HepG2 (cell line): Measurements from ENCODE around the gene ZFP90. TPM values are rescaled to one million over a fixed set of nuclear protein-coding genes. Genes with fewer than 3 reads are reported as not detected.
A peak's percentile ranks its signal among the peaks of the same experiment; 100 is the strongest.

Experiments used
- ATM ChIP-seq: fragments of 450-650 bp; IDR thresholded peaks from 2 replicates; pipeline ENCODE4 v1.7.1; 2017; ENCODE audit warnings: mild to moderate bottlenecking, borderline replicate concordance
- BRCA1 ChIP-seq: sonication (generic); formaldehyde crosslinking; IDR thresholded peaks from 2 replicates; pipeline ENCODE4 v1.4.0; 2020; ENCODE audit warnings: missing genetic modification reagents
- CBX2 ChIP-seq, 2 experiments: fragments of 200-600 bp in 1 of 2; sonication (generic); formaldehyde crosslinking in 1 of 2; IDR thresholded peaks; 2 replicates each; pipeline versions ENCODE4 v1.7.0 to v1.8.1; 2018 to 2022; ENCODE audit warnings: low read depth in 2 of 2, low read length in 1 of 2, mild to moderate bottlenecking in 1 of 2, missing genetic modification reagents in 1 of 2
- FOSL1 ChIP-seq: sonication (generic); formaldehyde crosslinking; IDR thresholded peaks from 2 replicates; pipeline ENCODE4 v1.9.0; 2021; ENCODE audit warnings: missing genetic modification reagents, borderline replicate concordance
- NONO ChIP-seq, 2 experiments: fragments of 450-650 bp in 1 of 2; sonication (generic) in 1 of 2; formaldehyde crosslinking in 1 of 2; IDR thresholded peaks in 1 of 2; conservative IDR thresholded peaks in 1 of 2; 2 replicates each; pipeline versions ENCODE4 v1.6.1 to v1.8.0; 2017 to 2022; ENCODE audit warnings: mild to moderate bottlenecking in 1 of 2, missing genetic modification reagents in 1 of 2, moderate library complexity in 1 of 2
- NR2C2 ChIP-seq: sonication (generic); formaldehyde crosslinking; IDR thresholded peaks from 2 replicates; pipeline ENCODE4 v1.4.0; 2020; ENCODE audit warnings: missing genetic modification reagents, mild to moderate bottlenecking, moderate library complexity, borderline replicate concordance
- PRPF4 ChIP-seq: fragments of 200-400 bp; formaldehyde crosslinking; IDR thresholded peaks from 2 replicates; pipeline ENCODE4 v1.6.1; 2016; ENCODE audit warnings: low read length, low read depth; ENCODE audit not compliant: poor library complexity, severe bottlenecking
- RFXAP ChIP-seq: sonication (generic); formaldehyde crosslinking; IDR thresholded peaks from 2 replicates; pipeline ENCODE4 v1.4.0; 2020; ENCODE audit warnings: missing genetic modification reagents, borderline replicate concordance
- SCMH1 ChIP-seq: sonication (generic); formaldehyde crosslinking; IDR thresholded peaks from 2 replicates; pipeline ENCODE4 v1.9.0; 2021; ENCODE audit warnings: missing genetic modification reagents, mild to moderate bottlenecking, borderline replicate concordance
- TBX3 ChIP-seq: fragments of 450-650 bp; IDR thresholded peaks from 2 replicates; pipeline ENCODE4 v1.6.1; 2017; ENCODE audit warnings: antibody characterized with exemption, mild to moderate bottlenecking, inconsistent platforms, borderline replicate concordance
- THAP11 ChIP-seq: IDR thresholded peaks from 2 replicates; pipeline ENCODE4 v1.6.1; 2016; ENCODE audit warnings: missing biosample characterization, missing genetic modification reagents
- ZEB1 ChIP-seq: IDR thresholded peaks from 2 replicates; pipeline ENCODE4 v1.6.1; 2012; ENCODE audit warnings: mild to moderate bottlenecking, low read depth, inconsistent platforms; ENCODE audit not compliant: insufficient replicate concordance
- ZNF263 ChIP-seq: sonication (generic); formaldehyde crosslinking; IDR thresholded peaks from 2 replicates; pipeline ENCODE4 v1.4.0; 2020; ENCODE audit warnings: missing genetic modification reagents
- ZNF30 ChIP-seq: sonication (generic); formaldehyde crosslinking; IDR thresholded peaks from 2 replicates; pipeline ENCODE4 v1.5.0; 2020; ENCODE audit warnings: mild to moderate bottlenecking, missing genetic modification reagents
- ZNF468 ChIP-seq: sonication (generic); formaldehyde crosslinking; IDR thresholded peaks from 2 replicates; pipeline ENCODE4 v1.8.0; 2022; ENCODE audit warnings: mild to moderate bottlenecking, moderate library complexity, missing genetic modification reagents
- ZNF496 ChIP-seq: sonication (generic); formaldehyde crosslinking; IDR thresholded peaks from 2 replicates; pipeline ENCODE4 v1.8.1; 2023; ENCODE audit warnings: mild to moderate bottlenecking, moderate library complexity, missing genetic modification reagents; ENCODE audit not compliant: insufficient replicate concordance
- ZNF549 ChIP-seq: sonication (generic); formaldehyde crosslinking; IDR thresholded peaks from 2 replicates; pipeline ENCODE4 v1.5.0; 2020; ENCODE audit warnings: missing genetic modification reagents
- ZNF556 ChIP-seq: sonication (generic); formaldehyde crosslinking; IDR thresholded peaks from 2 replicates; pipeline ENCODE4 v1.4.0; 2020; ENCODE audit warnings: mild to moderate bottlenecking, missing genetic modification reagents, borderline replicate concordance
- ZNF589 ChIP-seq: sonication (generic); formaldehyde crosslinking; conservative IDR thresholded peaks from 2 replicates; pipeline ENCODE4 v1.8.0; 2022; ENCODE audit warnings: mild to moderate bottlenecking, moderate library complexity, missing genetic modification reagents
- ZSCAN29 ChIP-seq: sonication (generic); formaldehyde crosslinking; conservative IDR thresholded peaks from 2 replicates; pipeline ENCODE4 v1.4.0; 2020; ENCODE audit warnings: mild to moderate bottlenecking, missing genetic modification reagents
- polyA plus RNA-seq, 8 experiments: library from polyadenylated mRNA; depleted of rRNA in 3 of 8; stranded (reverse) in 7 of 8; unstranded in 1 of 8; fragments of >200 nt; fragmentation: Illumina TruSeq in 4 of 8; extraction: Trizol in 4 of 8; gene quantifications; 2 replicates each; pipeline versions ENCODE4 v1.2.1 to v1.2.3, GENCODE V29; 2011 to 2016; ENCODE audit warnings: low read depth in 4 of 8, missing spikeins in 1 of 8, mixed read lengths in 1 of 8; ENCODE audit not compliant: insufficient read depth in 1 of 8
- total RNA-seq, 5 experiments: library from RNA; depleted of rRNA; stranded (reverse); fragments of >200 nt; fragmentation: Illumina TruSeq; extraction: Trizol; gene quantifications; 2 replicates each; pipeline ENCODE4 v1.2.3, GENCODE V29; 2016; ENCODE audit warnings: low read depth in 1 of 5
- TF ChIP-seq, protein P1 (sequence below): sonication (generic); formaldehyde crosslinking; IDR thresholded peaks from 2 replicates; pipeline ENCODE4 v1.5.0; 2020; ENCODE audit warnings: missing genetic modification reagents, mild to moderate bottlenecking, borderline replicate concordance
- TF ChIP-seq, protein P2 (sequence below): sonication (generic); formaldehyde crosslinking; IDR thresholded peaks from 2 replicates; pipeline ENCODE4 v1.5.0; 2020; ENCODE audit warnings: mild to moderate bottlenecking, missing genetic modification reagents, borderline replicate concordance
- TF ChIP-seq, protein P3 (sequence below): sonication (generic); formaldehyde crosslinking; IDR thresholded peaks from 2 replicates; pipeline ENCODE4 v1.9.0; 2021; ENCODE audit warnings: missing genetic modification reagents, mild to moderate bottlenecking, borderline replicate concordance
- TF ChIP-seq, protein P4 (sequence below): sonication (generic); formaldehyde crosslinking; IDR thresholded peaks from 2 replicates; pipeline ENCODE4 v1.4.0; 2020; ENCODE audit warnings: mild to moderate bottlenecking, missing genetic modification reagents

The ZFP90 gene
- total and polyA plus RNA-seq, 2 of the 13 experiments (the other 11 are each of a cell fraction or from before 2014, with no cell fraction given) = 17.6 to 18.9 TPM

- TF ChIP-seq FOSL1 (CRISPR knock-in tag) (no peak), ATM (no peak), ZNF30 (CRISPR knock-in tag) (no peak), BRCA1 (CRISPR knock-in tag) (no peak), NR2C2 (CRISPR knock-in tag) (0 out of 2 replicates have a peak, but pooled peaks have one; percentile 38), ZSCAN29 (CRISPR knock-in tag) (no peak), ZNF496 (CRISPR knock-in tag) (no peak), ZNF468 (CRISPR knock-in tag) (no peak), ZEB1 (peak; percentile 87), SCMH1 (CRISPR knock-in tag) (no peak), TBX3 (peak; percentile 73; the same call in 1 of the 2 replicates), THAP11 (peak; percentile 79), RFXAP (CRISPR knock-in tag) (0 out of 2 replicates have a peak, but pooled peaks have one; percentile 53), ZNF549 (CRISPR knock-in tag) (no peak), PRPF4 (no peak), ZNF589 (CRISPR knock-in tag) (no peak), ZNF556 (CRISPR knock-in tag) (no peak; the same call in none of the 2 replicates), ZNF263 (CRISPR knock-in tag) (no peak), NONO (IDR thresholded peaks at IDR 0.05) (no peak), NONO (CRISPR knock-in tag; conservative IDR thresholded peaks at IDR 0.05) (no peak), CBX2 (IDR thresholded peaks at IDR 0.05; ENCODE audit: low read depth, low read length) (no peak), CBX2 (CRISPR knock-in tag; IDR thresholded peaks at IDR 0.05; ENCODE audit: low read depth) (no peak)
- TF ChIP-seq, protein P1, sequence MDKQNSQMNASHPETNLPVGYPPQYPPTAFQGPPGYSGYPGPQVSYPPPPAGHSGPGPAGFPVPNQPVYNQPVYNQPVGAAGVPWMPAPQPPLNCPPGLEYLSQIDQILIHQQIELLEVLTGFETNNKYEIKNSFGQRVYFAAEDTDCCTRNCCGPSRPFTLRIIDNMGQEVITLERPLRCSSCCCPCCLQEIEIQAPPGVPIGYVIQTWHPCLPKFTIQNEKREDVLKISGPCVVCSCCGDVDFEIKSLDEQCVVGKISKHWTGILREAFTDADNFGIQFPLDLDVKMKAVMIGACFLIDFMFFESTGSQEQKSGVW = no peak
- TF ChIP-seq, protein P2, sequence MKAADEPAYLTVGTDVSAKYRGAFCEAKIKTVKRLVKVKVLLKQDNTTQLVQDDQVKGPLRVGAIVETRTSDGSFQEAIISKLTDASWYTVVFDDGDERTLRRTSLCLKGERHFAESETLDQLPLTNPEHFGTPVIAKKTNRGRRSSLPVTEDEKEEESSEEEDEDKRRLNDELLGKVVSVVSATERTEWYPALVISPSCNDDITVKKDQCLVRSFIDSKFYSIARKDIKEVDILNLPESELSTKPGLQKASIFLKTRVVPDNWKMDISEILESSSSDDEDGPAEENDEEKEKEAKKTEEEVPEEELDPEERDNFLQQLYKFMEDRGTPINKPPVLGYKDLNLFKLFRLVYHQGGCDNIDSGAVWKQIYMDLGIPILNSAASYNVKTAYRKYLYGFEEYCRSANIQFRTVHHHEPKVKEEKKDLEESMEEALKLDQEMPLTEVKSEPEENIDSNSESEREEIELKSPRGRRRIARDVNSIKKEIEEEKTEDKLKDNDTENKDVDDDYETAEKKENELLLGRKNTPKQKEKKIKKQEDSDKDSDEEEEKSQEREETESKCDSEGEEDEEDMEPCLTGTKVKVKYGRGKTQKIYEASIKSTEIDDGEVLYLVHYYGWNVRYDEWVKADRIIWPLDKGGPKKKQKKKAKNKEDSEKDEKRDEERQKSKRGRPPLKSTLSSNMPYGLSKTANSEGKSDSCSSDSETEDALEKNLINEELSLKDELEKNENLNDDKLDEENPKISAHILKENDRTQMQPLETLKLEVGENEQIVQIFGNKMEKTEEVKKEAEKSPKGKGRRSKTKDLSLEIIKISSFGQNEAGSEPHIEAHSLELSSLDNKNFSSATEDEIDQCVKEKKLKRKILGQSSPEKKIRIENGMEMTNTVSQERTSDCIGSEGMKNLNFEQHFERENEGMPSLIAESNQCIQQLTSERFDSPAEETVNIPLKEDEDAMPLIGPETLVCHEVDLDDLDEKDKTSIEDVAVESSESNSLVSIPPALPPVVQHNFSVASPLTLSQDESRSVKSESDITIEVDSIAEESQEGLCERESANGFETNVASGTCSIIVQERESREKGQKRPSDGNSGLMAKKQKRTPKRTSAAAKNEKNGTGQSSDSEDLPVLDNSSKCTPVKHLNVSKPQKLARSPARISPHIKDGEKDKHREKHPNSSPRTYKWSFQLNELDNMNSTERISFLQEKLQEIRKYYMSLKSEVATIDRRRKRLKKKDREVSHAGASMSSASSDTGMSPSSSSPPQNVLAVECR (CRISPR knock-in tag) = peak; percentile 78; the same call in 1 of the 2 replicates
- TF ChIP-seq, protein P3, sequence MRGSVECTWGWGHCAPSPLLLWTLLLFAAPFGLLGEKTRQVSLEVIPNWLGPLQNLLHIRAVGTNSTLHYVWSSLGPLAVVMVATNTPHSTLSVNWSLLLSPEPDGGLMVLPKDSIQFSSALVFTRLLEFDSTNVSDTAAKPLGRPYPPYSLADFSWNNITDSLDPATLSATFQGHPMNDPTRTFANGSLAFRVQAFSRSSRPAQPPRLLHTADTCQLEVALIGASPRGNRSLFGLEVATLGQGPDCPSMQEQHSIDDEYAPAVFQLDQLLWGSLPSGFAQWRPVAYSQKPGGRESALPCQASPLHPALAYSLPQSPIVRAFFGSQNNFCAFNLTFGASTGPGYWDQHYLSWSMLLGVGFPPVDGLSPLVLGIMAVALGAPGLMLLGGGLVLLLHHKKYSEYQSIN (CRISPR knock-in tag) = no peak
- TF ChIP-seq, protein P4, sequence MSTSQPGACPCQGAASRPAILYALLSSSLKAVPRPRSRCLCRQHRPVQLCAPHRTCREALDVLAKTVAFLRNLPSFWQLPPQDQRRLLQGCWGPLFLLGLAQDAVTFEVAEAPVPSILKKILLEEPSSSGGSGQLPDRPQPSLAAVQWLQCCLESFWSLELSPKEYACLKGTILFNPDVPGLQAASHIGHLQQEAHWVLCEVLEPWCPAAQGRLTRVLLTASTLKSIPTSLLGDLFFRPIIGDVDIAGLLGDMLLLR (CRISPR knock-in tag) = no peak
These were observed 18.4 kb upstream of the ZFP90 start (continued) for GRCh38 chr16:68520649-68521086.
